OCI-LY1 (cell line): ENCODE results near the gene SDK1.

Experiments
- EZH2 ChIP-seq: fragments of 200-600 bp; sonication (generic), shearing (Covaris generic); IDR thresholded peaks from 2 replicates; pipeline ENCODE4 v1.8.0; 2017; ENCODE audit warnings: borderline replicate concordance, mixed run types, mild to moderate bottlenecking, antibody characterized with exemption, low read length, moderate library complexity, mixed read lengths
- TF ChIP-seq, protein P1 (sequence below): fragments of 200-600 bp; sonication (generic), shearing (Covaris generic); IDR thresholded peaks from 2 replicates; pipeline ENCODE4 v1.5.1; 2017; ENCODE audit warnings: mild to moderate bottlenecking, antibody characterized with exemption, low read length, moderate library complexity, mixed read lengths

DNA sequence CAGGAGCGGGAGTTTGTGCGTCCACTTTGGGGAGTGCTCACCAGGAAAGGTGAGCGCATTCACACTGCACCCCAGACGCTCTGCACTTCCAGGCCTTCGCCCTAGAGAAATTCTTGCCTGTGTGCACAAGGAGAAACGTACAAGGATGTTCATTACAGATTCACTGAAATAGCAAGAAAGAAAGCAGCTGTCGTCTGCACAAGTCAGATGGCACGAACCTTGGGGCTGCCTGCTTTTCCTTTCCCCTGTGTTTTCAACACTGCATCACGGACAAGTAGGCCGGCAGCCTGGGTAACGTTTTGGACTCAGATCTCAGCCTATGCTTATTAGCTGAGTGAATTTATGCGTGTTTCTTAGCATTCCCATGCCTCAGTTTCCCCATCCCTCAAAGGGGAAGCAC, 834.2 kb downstream of the SDK1 start:
- TF ChIP-seq, protein P1, sequence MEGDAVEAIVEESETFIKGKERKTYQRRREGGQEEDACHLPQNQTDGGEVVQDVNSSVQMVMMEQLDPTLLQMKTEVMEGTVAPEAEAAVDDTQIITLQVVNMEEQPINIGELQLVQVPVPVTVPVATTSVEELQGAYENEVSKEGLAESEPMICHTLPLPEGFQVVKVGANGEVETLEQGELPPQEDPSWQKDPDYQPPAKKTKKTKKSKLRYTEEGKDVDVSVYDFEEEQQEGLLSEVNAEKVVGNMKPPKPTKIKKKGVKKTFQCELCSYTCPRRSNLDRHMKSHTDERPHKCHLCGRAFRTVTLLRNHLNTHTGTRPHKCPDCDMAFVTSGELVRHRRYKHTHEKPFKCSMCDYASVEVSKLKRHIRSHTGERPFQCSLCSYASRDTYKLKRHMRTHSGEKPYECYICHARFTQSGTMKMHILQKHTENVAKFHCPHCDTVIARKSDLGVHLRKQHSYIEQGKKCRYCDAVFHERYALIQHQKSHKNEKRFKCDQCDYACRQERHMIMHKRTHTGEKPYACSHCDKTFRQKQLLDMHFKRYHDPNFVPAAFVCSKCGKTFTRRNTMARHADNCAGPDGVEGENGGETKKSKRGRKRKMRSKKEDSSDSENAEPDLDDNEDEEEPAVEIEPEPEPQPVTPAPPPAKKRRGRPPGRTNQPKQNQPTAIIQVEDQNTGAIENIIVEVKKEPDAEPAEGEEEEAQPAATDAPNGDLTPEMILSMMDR: no peak
- TF ChIP-seq EZH2: no peak
